ENCODE data around the gene WDFY4. TPM values are rescaled to one million over a fixed set of nuclear protein-coding genes. Genes with fewer than 3 reads are reported as not detected.

Gene WDFY4
- total and polyA plus RNA-seq, 11 donors, result 0.46 to 19.8 (median 1.0) TPM

GRCh38 chr10:48656241-48656913 is 28.3 kb upstream of the WDFY4 start:
- WGBS, 4 donors, result 1 to 9% (median 4%) methylated on average over 13 to 46 of the region's 46 CpGs
- peaks cover 0 to 32% (median 12%) of the 10 kb centered on the region in 12 donors for H3K4me1 ChIP-seq
- no peaks in the 10 kb centered on the region for H3K9me3 ChIP-seq
- no peaks in the 10 kb centered on the region for H3K27me3 ChIP-seq
- intact Hi-C loops (cut with DNase I), result loop anchor here (1.0 to 10.0 kb wide), 23 partner anchors 48 to 861 kb away; partner anchors contain the start of genes ARHGAP22 (in 3 of the 10) and MAPK8 (in 1 of the 10)
- no peaks in the 10 kb centered on the region for H3K36me3 ChIP-seq
- peak overlapping the region; percentile 9 to 74 (median 62) for H3K4me3 ChIP-seq
- ATAC-seq (peak; percentile 61 to 93 (median 89)), DNase-seq (peak; percentile 91 to 97 (median 93))
- H3K27ac ChIP-seq, result peak overlapping the region in 7 of 12 donors; percentile 11 to 87 (median 73)
- TF ChIP-seq CTCF (IDR thresholded peaks at IDR 0.05), result peak; percentile 89 to 99 (median 98)
- TF ChIP-seq POLR2A (IDR thresholded peaks at IDR 0.05), result peak in 1 of 2 donors; percentile 8

GRCh38 chr10:48656914-48657305 is 27.8 kb upstream of the WDFY4 start:
- Histone ChIP-seq H3K27ac (no peak overlapping the region), H3K4me1 (peaks cover 0 to 31% (median 12%) of the 10 kb centered on the region in 12 donors), H3K36me3 (no peaks in the 10 kb centered on the region), H3K27me3 (no peaks in the 10 kb centered on the region), H3K4me3 (peak overlapping the region in 6 of 12 donors; percentile 62 to 74 (median 69)), H3K9me3 (no peaks in the 10 kb centered on the region)
- no peak for TF ChIP-seq CTCF (IDR thresholded peaks at IDR 0.05)
- TF ChIP-seq POLR2A (IDR thresholded peaks at IDR 0.05), result no peak
- no peak for DNase-seq
- 63 to 82% (median 70%) methylated on average over 9 to 10 of the region's 10 CpGs for WGBS, 4 donors
- intact Hi-C loops (cut with DNase I), result loop anchor here (1.0 to 10.0 kb wide), 23 partner anchors 48 to 860 kb away; partner anchors contain the start of genes ARHGAP22 (in 3 of the 10) and MAPK8 (in 1 of the 10)
- no peak for ATAC-seq

GRCh38 chr10:48657416-48657815 is 27.3 kb upstream of the WDFY4 start:
- intact Hi-C loops (cut with DNase I), result loop anchor here (2.0 to 10.0 kb wide), 19 partner anchors 49 to 860 kb away; partner anchors contain the start of genes ARHGAP22 (in 3 of the 10) and MAPK8 (in 1 of the 10)
- DNase-seq, result no peak
- no peaks in the 10 kb centered on the region for H3K36me3 ChIP-seq
- WGBS, 4 donors, result 51 to 64% (median 59%) methylated on average over 3 to 5 of the region's 5 CpGs
- ATAC-seq, result no peak
- H3K4me3 ChIP-seq, result no peak overlapping the region
- TF ChIP-seq CTCF (IDR thresholded peaks at IDR 0.05), result no peak
- TF ChIP-seq POLR2A (IDR thresholded peaks at IDR 0.05), result no peak
- H3K4me1 ChIP-seq, result peaks cover 0 to 26% (median 12%) of the 10 kb centered on the region in 12 donors
- H3K9me3 ChIP-seq, result no peaks in the 10 kb centered on the region
- H3K27me3 ChIP-seq, result no peaks in the 10 kb centered on the region
- no peak overlapping the region for H3K27ac ChIP-seq

GRCh38 chr10:48658243-48658974 is 26.3 kb upstream of the WDFY4 start:
- peak; percentile 86 to 96 (median 92) for TF ChIP-seq CTCF (IDR thresholded peaks at IDR 0.05)
- no peak for TF ChIP-seq POLR2A (IDR thresholded peaks at IDR 0.05)
- ATAC-seq, result peak in 1 of 4 donors; percentile 31
- DNase-seq, result peak; percentile 63 to 84 (median 74)
- H3K27ac ChIP-seq, result no peak overlapping the region
- H3K36me3 ChIP-seq, result no peaks in the 10 kb centered on the region
- no peak overlapping the region for H3K4me3 ChIP-seq
- H3K4me1 ChIP-seq, result peaks cover 0 to 18% (median 12%) of the 10 kb centered on the region in 12 donors
- no peaks in the 10 kb centered on the region for H3K27me3 ChIP-seq
- WGBS, 4 donors, result 36 to 45% (median 42%) methylated on average over 14 to 19 of the region's 19 CpGs
- intact Hi-C loops (cut with DNase I), result loop anchor here (2.0 to 10.0 kb wide), 14 partner anchors 51 to 859 kb away; partner anchors contain the start of genes ARHGAP22 (in 3 of the 10) and MAPK8 (in 1 of the 10)
- no peaks in the 10 kb centered on the region for H3K9me3 ChIP-seq
